ENCODE results near the gene GASK1B. TPM values are rescaled to one million over a fixed set of nuclear protein-coding genes. Genes with fewer than 3 reads are reported as not detected.

GASK1B gene
- 8.1 and 10.3 TPM in 2 replicates for polyA plus RNA-seq

DNA sequence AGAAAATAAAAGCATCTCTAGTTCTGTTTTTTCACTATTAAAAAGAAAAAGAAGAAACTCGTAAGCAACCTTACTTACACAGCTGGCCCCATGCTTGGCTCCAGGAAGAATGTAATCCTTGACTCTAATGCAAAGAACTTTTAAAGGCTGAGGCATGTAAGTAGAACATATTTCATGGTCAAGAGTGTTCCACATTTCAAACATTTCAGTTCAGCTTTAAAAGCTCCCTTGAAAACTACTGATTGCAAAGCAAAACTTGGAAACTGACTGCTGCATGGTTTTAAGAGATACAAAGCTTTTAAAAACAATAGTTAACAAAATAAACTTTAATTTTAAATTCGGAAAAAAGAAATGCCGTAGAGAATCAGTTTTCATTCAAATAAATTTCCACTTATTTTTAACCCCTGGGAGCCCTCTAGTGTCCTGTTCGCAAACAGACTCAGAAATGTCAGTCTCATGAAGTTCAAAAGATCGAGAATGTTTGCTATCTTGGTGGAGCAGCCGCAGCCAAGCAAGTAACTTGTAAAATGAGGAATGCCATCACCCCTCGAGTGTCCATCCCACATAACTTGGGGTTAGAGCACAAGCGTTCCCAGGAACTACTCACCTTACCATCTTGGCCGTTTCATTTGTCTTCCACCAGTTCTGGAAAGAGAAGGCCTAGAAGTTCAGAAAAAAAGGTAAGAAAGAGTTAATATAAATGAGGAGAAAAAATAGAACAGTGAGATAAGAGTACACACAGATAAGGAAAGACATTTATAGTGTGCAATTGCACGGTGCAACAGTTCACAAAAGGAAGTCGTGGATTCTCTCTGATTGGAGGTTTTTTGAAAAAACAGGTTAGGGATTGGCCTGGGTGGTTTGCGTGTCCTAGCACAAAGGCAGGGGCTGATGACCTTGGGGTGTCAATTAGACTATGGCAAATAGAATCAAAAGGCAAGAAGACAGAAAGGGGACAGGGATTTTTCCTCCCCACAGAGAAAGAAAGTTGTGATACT lies at the start of gene GASK1B:
TSS of gene GASK1B (minus strand) at position 765 of the 998 bp plus-strand sequence. CDS start 1,650 bp downstream, outside the sequence.

DNA sequence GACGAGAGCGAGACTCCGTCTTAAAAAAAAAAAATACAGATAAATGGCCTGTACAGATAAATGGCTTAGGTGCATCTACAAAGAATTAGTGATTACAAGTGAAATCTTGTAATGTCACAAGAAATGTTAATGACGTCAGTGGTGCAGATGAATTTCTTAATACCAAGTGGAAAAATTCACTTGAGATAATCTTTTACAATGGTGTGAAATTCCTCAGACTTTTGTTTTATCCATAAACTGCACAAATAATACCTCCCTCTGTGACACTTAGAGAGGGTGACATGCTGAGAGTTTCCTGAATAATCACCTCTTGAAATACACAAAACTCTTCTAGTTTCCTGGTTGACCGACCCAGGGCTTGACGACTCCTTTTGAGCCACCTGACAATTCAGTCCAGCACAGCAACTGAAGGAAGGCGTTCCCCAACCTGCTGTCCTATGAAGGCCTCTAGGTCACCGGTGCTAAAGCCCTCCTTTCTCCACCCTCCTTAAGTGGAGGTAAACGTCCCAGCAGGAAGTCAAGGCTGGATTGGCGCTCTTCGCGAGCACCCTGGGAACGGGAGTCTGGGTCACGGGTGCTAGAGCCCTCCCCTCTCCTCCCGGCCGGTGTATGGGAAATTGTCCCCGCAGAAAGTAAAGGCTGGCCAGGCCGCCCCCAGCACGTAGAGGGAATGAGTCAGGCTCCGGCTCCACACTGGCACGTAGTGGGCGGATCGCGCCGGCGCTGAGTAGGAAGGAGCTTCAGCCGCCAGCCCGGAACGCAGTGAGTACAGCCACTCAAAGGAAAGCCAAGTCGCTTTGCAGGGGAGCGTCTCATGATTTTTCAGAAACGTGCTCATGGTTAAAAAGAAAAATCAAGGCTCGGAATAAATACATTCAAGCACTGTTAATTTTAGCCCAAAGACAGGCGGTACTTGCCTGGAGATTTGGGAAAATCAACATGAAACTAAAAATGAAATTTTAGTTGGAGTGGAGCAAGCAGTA lies 37.3 kb upstream of the GASK1B start, which contains the start of gene TMEM144:
TSS of gene TMEM144 (plus strand) at position 662 of the 983 bp plus-strand sequence. CDS start 2,182 bp downstream, outside the sequence.

Other genes starting within 250 kb of the GASK1B start
- 37.6 and 40.6 TPM in 2 replicates for gene TMEM144, start 37.5 kb upstream of the GASK1B start, polyA plus RNA-seq